Endothelial cell of umbilical vein (primary cell): Measurements from ENCODE around the gene GALNT1. TPM values are rescaled to one million over a fixed set of nuclear protein-coding genes. Genes with fewer than 3 reads are reported as not detected.

Experiments used
- BruUV-seq: library from RNA; stranded (reverse); fragments of 400-500 nt; replicated peaks from 2 replicates; lab custom pipeline; 2021; lab: Mats Ljungman, UMichigan
- CTCF ChIA-PET: fragments of 300-600, 350-600 bp; sonication (Branson Sonifier 250); formaldehyde crosslinking; loops from one replicate; lab custom pipeline; 2021; ENCODE audit warnings: antibody characterized with exemption, inconsistent platforms; lab: Charles Lee
- POLR2A ChIA-PET: fragments of 300-600, 350-600 bp; sonication (Branson Sonifier 250); formaldehyde crosslinking; loops from one replicate; lab custom pipeline; 2021; ENCODE audit warnings: antibody characterized with exemption, inconsistent platforms; lab: Charles Lee
- DNase-seq: peaks from one replicate; pipeline ENCODE4 v3.0.0-alpha.2; 2011; ENCODE audit warnings: low read depth, low spot score
- FAIRE-seq: peaks from 2 replicates; lab custom pipeline; 2011; peaks lifted over from hg19 to GRCh38; lab: Jason Lieb, UNC
- H2AFZ ChIP-seq: 2 replicates; pipeline ENCODE4 v1.6.0; 2012; ENCODE audit warnings: low read depth, low read length, control low read depth, inconsistent platforms
- H3K27ac ChIP-seq: 2 replicates; pipeline ENCODE4 v1.5.1; 2011; ENCODE audit warnings: low read depth, mild to moderate bottlenecking, control low read depth, low read length, moderate library complexity; ENCODE audit not compliant: insufficient read depth
- H3K27me3 ChIP-seq, 2 experiments: 2 replicates each; pipeline versions ENCODE4 v1.6.0 to v1.6.1; 2011; ENCODE audit warnings: low read length in 2 of 2, mixed read lengths in 1 of 2; ENCODE audit not compliant: control insufficient read depth in 2 of 2, insufficient read depth in 2 of 2
- H3K36me3 ChIP-seq, 2 experiments: 2 replicates in 1 of 2; 3 replicates in 1 of 2; pipeline ENCODE4 v1.5.1; 2011; ENCODE audit warnings: low read length in 2 of 2, mild to moderate bottlenecking in 1 of 2, moderate library complexity in 1 of 2; ENCODE audit not compliant: control insufficient read depth in 2 of 2, insufficient read depth in 2 of 2; ENCODE audit errors: extremely low read depth in 1 of 2
- H3K4me1 ChIP-seq: 3 replicates; pipeline ENCODE4 v1.5.1; 2011; ENCODE audit warnings: mild to moderate bottlenecking, low read length; ENCODE audit not compliant: control insufficient read depth, insufficient read depth; ENCODE audit errors: extremely low read depth
- H3K4me2 ChIP-seq: 2 replicates; pipeline ENCODE4 v1.6.1; 2011; ENCODE audit warnings: low read length, control low read depth, mixed read lengths; ENCODE audit not compliant: insufficient read depth
- H3K4me3 ChIP-seq, 3 experiments: fragments of 200-600 bp in 1 of 3; sonication (generic), shearing (Covaris generic) in 1 of 3; replicated peaks in 1 of 3; 2 replicates each; pipeline ENCODE4 v1.5.1; 2011 to 2016; ENCODE audit warnings: control low read depth in 3 of 3, low read length in 3 of 3, mild to moderate bottlenecking in 2 of 3, inconsistent platforms in 1 of 3, low read depth in 1 of 3, moderate library complexity in 1 of 3; ENCODE audit not compliant: insufficient read depth in 1 of 3
- H3K79me2 ChIP-seq: 2 replicates; pipeline ENCODE4 v1.6.0; 2012; ENCODE audit warnings: low read length, inconsistent platforms; ENCODE audit not compliant: control insufficient read depth, insufficient read depth
- H3K9ac ChIP-seq: replicated peaks from 2 replicates; pipeline ENCODE3; 2011; ENCODE audit warnings: low read length, control low read depth; ENCODE audit not compliant: insufficient read depth; ENCODE audit errors: extremely low read depth
- H3K9me1 ChIP-seq: replicated peaks from 3 replicates; pipeline ENCODE4 v1.6.0; 2011; ENCODE audit warnings: mild to moderate bottlenecking, low read length; ENCODE audit not compliant: control insufficient read depth, insufficient read depth; ENCODE audit errors: extremely low read depth
- H3K9me3 ChIP-seq: replicated peaks from 2 replicates; pipeline ENCODE4 v1.5.1; 2012; ENCODE audit warnings: low read length, inconsistent platforms; ENCODE audit not compliant: control insufficient read depth, insufficient read depth
- H4K20me1 ChIP-seq: replicated peaks from 2 replicates; pipeline ENCODE3; 2011; ENCODE audit warnings: mild to moderate bottlenecking, low read length; ENCODE audit not compliant: control insufficient read depth, insufficient read depth; ENCODE audit errors: extremely low read depth
- EZH2 ChIP-seq: IDR thresholded peaks from 2 replicates; pipeline ENCODE4 v1.6.1; 2012; ENCODE audit warnings: borderline replicate concordance, low read depth, mild to moderate bottlenecking, moderate library complexity, low read length, inconsistent platforms; ENCODE audit not compliant: severe bottlenecking
- FOS ChIP-seq: IDR thresholded peaks from 2 replicates; pipeline ENCODE4 v1.6.1; 2011; ENCODE audit warnings: mild to moderate bottlenecking, low read length, moderate library complexity, borderline replicate concordance; ENCODE audit not compliant: insufficient read depth
- GATA2 ChIP-seq: IDR thresholded peaks from 2 replicates; pipeline ENCODE4 v1.7.0; 2011; ENCODE audit warnings: low read depth, mild to moderate bottlenecking, moderate library complexity, mixed read lengths, low read length; ENCODE audit not compliant: insufficient read length, insufficient read depth
- JUN ChIP-seq: IDR thresholded peaks from 2 replicates; pipeline ENCODE4 v1.6.1; 2011; ENCODE audit warnings: borderline replicate concordance, low read depth; ENCODE audit not compliant: insufficient read length, insufficient read depth
- MYC ChIP-seq: IDR thresholded peaks from one replicate; pipeline ENCODE4 v1.6.1; 2011; ENCODE audit warnings: mild to moderate bottlenecking, low read depth, low read length
- POLR2A ChIP-seq: IDR thresholded peaks from 2 replicates; pipeline ENCODE4 v1.6.1; 2012; ENCODE audit warnings: low read depth, mild to moderate bottlenecking, control low read depth, low read length
- POLR2AphosphoS5 ChIP-seq: IDR thresholded peaks from 2 replicates; pipeline ENCODE4 v1.6.1; 2012; ENCODE audit warnings: low read depth, mild to moderate bottlenecking, control low read depth, low read length, moderate library complexity; ENCODE audit not compliant: insufficient read depth
- dilution Hi-C: fragments of 300-500 bp; cut with MboI; formaldehyde crosslinking; loops from one replicate; pipeline ENCODE4 v1.15.0; 2019; ENCODE audit warnings: low sequenced_read_pairs; ENCODE audit not compliant: extremely low pct_ligation_motif_present
- intact Hi-C: fragments of 100-400 bp; cut with micrococcal nuclease; formaldehyde crosslinking; loops from one replicate; pipeline ENCODE4 v1.10.0; 2022
- polyA plus RNA-seq, 4 experiments: library from polyadenylated mRNA; depleted of rRNA in 3 of 4; stranded (reverse) in 3 of 4; unstranded in 1 of 4; fragments of >200 nt; gene quantifications; 2 replicates each; pipeline versions ENCODE4 v1.2.1 to v1.2.3, GENCODE V29; 2011 to 2012; ENCODE audit warnings: missing spikeins in 1 of 4
- total RNA-seq: library from RNA; stranded (reverse); gene quantifications from 2 replicates; pipeline ENCODE4 v1.2.3, GENCODE V29; 2021
- TF ChIP-seq, protein P1 (sequence below), 2 donors: IDR thresholded peaks; 1 replicate in 1 of 2; 2 replicates in 1 of 2; pipeline ENCODE4 v1.5.1; 2011; ENCODE audit warnings: low read length in 2 of 2, mild to moderate bottlenecking in 2 of 2, moderate library complexity in 2 of 2, control low read depth in 1 of 2, inconsistent platforms in 1 of 2, low read depth in 1 of 2; ENCODE audit not compliant: insufficient read depth in 1 of 2; ENCODE audit errors: extremely low read depth in 1 of 2

GALNT1 gene
- total and polyA plus RNA-seq, 2 donors (not counting 3 experiments of a cell fraction or from before 2014, with no cell fraction given), result 89.9 to 360 TPM

- POLR2A ChIA-PET, result no interaction called here
- no peak for TF ChIP-seq GATA2
- no peak for TF ChIP-seq EZH2
- no peak for TF ChIP-seq FOS
- TF ChIP-seq POLR2AphosphoS5, result no peak
- TF ChIP-seq, protein P1, sequence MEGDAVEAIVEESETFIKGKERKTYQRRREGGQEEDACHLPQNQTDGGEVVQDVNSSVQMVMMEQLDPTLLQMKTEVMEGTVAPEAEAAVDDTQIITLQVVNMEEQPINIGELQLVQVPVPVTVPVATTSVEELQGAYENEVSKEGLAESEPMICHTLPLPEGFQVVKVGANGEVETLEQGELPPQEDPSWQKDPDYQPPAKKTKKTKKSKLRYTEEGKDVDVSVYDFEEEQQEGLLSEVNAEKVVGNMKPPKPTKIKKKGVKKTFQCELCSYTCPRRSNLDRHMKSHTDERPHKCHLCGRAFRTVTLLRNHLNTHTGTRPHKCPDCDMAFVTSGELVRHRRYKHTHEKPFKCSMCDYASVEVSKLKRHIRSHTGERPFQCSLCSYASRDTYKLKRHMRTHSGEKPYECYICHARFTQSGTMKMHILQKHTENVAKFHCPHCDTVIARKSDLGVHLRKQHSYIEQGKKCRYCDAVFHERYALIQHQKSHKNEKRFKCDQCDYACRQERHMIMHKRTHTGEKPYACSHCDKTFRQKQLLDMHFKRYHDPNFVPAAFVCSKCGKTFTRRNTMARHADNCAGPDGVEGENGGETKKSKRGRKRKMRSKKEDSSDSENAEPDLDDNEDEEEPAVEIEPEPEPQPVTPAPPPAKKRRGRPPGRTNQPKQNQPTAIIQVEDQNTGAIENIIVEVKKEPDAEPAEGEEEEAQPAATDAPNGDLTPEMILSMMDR (IDR thresholded peaks at IDR 0.05; ENCODE audit: extremely low read depth in 1 of 2, insufficient read depth in 1 of 2, low read depth in 1 of 2, low read length in 2 of 2), result no peak
- no peak for TF ChIP-seq POLR2A
- no peak for TF ChIP-seq JUN
- TF ChIP-seq MYC, result no peak
- Histone ChIP-seq H3K9ac (no peak overlapping the region), H3K4me1 (peaks cover 29% of the 10 kb centered on the region), H4K20me1 (peaks cover 2% of the 10 kb centered on the region), H3K27ac (no peak overlapping the region), H3K4me3 (no peak overlapping the region), H2AFZ (no peak overlapping the region), H3K79me2 (peaks cover 100% of the 10 kb centered on the region), H3K27me3 (no peaks in the 10 kb centered on the region), H3K9me1 (no peaks in the 10 kb centered on the region), H3K36me3 (no peaks in the 10 kb centered on the region), H3K4me2 (no peak overlapping the region), H3K9me3 (no peaks in the 10 kb centered on the region)
- DNase-seq (no peak), FAIRE-seq (no peak)
- intact Hi-C loops (no loop called here), dilution Hi-C loops (no loop called here)
- no TSS peak for BruUV-seq
- CTCF ChIA-PET, result no interaction called here
Measured at GRCh38 chr18:35603528-35603927, 22.0 kb downstream of the GALNT1 start.
